HG03469 (cell line): ENCODE measurements around the gene CDC42EP4.

ENCODE experiments used
- ATAC-seq: cut with Tn5 transposase; IDR thresholded peaks from one replicate; pipeline ENCODE4 v1.9.1; 2021; ENCODE audit warnings: mild to moderate bottlenecking, moderate library complexity, moderate number of reproducible peaks; ENCODE audit not compliant: unreplicated experiment

CDC42EP4 gene

GRCh38 chr17:73311781-73312641 is at the start of gene CDC42EP4:
Gene CDC42EP4, minus strand, starts transcription at chr17:73312001. Its CDS starts 25,501 bp downstream, at chr17:73286500.
- ATAC-seq = peak; percentile 73

GRCh38 chr17:73360961-73361761 is 49.4 kb upstream of the CDC42EP4 start:
- no peak for ATAC-seq

DNA sequence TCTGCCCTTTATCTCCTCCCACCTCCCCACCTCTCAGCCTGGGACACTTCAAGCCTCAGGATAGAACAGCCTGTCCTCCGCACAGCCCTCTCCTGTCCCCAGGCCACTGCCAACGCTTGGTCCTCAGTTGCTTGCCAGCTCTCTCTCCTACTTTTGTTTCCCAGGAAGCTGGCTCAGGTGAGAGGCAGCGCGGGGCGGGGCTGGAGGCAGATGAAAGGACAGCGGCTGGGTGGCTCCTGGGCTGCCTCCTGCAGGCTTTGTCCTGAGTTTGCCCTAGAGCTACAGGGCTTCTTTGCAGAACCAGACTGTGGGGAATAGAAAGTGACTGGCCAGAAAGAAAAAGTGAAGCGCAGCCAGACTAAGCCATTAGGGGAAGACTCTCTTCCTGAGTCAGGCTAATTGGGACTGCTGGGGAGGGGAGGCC is 48.2 kb upstream of the CDC42EP4 start:
- no peak for ATAC-seq

DNA sequence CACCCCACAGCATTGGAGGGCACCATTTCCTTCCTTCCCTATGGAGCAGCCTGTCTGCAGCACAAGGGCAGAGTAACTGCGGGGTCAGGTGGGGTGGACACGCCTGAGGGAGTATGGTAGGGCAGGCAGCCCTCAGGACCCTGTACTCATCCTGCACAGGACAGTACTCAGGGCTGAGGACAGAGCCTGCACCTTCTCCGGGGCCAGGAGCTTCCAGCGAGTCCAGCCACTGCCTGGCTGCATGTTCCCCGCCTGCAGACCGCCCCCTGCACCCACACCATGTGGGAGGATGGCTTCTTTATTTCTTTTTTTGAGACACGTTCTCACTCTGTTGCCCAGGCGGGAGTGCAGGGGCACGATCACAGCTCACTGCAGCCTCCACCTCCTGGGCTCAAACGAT is 47.6 kb upstream of the CDC42EP4 start:
- ATAC-seq = no peak

GRCh38 chr17:73358668-73359067 is 46.9 kb upstream of the CDC42EP4 start:
- ATAC-seq = no peak

DNA sequence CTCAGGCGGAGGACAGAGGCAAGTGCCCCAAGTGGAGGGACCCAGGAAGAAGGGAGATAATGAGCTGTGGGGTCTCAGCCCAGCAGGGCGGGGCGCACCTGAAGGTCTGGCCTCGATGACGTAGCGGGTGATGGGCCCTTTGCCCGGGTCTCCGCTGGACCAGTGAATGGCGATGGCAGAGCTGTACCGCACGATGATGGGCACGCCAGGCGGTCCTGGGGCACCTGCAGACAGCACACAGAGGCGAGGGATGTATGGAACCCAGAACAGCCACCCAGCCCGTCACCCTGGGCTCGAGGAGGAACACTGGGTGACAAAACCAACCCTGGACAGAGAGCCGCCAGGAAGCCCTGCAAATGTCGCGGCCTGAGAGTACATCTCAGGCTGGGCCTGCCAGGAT is 46.2 kb upstream of the CDC42EP4 start:
- ATAC-seq = no peak

GRCh38 chr17:73357318-73357717 is 45.5 kb upstream of the CDC42EP4 start:
- no peak for ATAC-seq

- ATAC-seq = no peak
Observed at GRCh38 chr17:73356561-73357170, 44.9 kb upstream of the CDC42EP4 start.

- no peak for ATAC-seq
Observed at GRCh38 chr17:73354423-73355284, 42.9 kb upstream of the CDC42EP4 start.

- no peak for ATAC-seq
Observed at GRCh38 chr17:73352261-73352660, 40.5 kb upstream of the CDC42EP4 start.

DNA sequence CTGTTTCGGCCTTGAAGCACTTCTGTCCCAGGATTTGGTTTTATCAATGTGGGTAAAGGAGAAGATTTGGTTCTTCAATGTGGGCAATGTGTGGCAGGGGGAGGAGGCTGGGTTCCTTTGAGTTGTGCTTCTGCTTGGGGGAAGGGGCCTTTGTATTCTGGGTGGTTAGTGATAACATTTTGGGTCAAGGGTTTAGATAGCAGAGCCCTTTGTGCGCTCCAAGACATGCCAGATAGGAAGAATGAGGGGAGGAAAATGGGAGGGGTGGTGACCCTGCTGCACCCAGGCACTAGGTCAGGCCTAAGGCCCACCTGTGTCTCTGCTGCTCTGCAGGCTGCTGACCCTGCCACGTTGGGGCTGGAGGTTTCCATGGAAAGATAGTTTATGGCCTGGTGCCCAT is 40.0 kb upstream of the CDC42EP4 start:
- no peak for ATAC-seq

DNA sequence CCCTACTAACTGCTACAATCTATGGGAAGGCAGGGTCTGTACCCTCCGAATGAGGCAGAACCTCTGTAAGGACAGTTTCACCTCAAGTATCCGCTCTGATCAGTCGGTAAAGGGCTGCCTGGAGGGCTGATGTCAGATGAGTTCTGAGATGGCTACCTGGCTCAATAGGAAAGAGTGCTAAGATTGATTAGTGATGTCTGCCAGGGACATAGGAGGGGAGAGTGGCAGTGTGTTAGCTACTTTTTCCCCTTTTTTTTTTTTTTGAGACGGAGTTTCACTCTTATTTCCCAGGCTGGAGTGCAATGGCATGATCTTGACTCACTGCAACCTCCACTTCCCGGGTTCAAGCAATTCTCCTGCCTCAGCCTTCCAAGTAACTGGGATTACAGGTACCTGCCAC is 39.1 kb upstream of the CDC42EP4 start:
- ATAC-seq = no peak

DNA sequence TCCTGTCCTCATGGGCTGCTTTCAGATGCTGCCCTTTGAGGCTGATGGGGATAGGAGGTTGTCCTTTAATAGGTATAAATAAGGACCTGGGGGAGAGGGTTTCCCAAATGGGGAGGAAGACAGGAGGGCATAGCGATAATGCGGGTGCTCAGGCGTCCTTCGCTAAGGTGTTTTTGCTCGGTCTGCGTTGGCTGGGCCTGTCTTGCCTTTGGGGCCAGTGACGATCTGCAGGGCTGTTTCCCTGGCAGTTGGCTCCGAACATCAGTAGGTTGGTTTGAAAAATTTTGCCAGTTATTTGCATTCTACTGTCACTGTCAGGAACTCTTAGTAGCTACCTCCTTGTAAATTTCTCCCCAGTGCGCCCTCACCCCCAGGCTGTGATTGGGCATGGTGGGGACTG is 37.8 kb upstream of the CDC42EP4 start:
- ATAC-seq = no peak

DNA sequence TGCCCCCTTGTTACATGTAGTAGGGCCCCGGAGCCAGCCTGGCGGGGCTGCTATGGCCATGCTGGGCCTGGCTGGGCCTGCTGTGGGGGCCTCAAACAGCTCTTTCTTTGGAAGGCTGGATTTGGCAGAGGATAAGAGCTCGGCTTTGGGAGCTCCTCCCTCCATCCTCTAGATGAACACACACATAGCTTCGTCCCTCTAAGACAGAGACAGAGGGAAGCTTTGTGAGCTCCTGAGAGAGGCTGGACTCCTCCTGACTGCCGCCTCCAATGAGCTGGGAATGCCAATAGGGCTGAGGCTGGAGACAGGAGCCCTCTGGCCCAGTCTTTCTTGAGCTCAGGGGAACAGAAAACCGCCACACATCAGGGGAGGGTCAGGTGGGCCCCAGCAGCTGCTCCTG is 37.3 kb upstream of the CDC42EP4 start:
- ATAC-seq = no peak

DNA sequence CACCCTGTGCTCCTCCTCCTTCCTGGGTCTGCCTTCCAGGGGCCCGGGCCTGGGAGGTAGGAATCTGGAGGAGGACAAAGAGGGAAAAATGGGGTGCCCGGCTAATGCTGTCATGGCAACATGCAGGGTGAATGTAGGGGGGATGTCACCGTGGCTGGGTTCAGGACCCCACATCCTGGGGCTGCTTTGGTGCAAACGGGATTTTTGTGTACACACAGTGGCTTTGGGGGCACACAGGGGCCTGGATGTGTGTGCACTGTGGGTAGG is 37.0 kb upstream of the CDC42EP4 start:
- ATAC-seq = no peak

- no peak for ATAC-seq
Observed at GRCh38 chr17:73348018-73348828, 36.4 kb upstream of the CDC42EP4 start.

- no peak for ATAC-seq
Observed at GRCh38 chr17:73347351-73347750, 35.5 kb upstream of the CDC42EP4 start.

DNA sequence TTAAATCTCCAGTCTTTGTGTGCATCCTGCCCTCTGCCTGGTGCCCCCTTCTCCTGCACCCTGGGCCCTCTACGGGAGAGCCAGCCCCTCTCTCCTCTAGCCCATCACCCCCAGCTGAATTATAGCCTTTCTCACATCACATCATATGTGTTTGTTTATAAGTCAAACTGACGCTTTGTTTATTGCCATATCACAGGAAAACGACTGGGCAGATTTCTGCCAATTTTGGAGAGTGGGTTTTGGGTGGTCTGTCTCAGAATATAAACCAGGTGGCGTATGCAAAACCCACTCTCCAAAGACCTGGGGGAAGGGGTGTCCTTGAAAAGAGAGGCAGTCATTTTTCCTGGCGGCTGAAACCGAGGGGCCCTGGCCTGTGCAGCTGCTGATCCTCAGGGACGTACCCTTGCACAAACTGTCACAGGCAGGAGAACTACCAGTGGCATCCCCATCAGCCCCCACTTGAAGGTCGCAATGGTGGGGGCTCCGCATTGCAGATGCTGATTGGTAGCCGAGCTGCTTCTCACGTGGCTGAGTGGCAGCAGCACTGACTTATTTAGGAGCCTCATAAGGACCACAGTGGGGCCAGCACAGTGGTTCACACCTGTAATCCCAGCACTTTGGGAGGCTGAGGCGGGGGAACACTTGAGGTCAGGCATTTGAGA is 34.8 kb upstream of the CDC42EP4 start:
- no peak for ATAC-seq

GRCh38 chr17:73343739-73344454 is 32.1 kb upstream of the CDC42EP4 start:
- no peak for ATAC-seq
